OCI-LY7 (cell line): ENCODE measurements around the gene ANKRD11. TPM values are rescaled to one million over a fixed set of nuclear protein-coding genes. Genes with fewer than 3 reads are reported as not detected.

Experiments used
- BruUV-seq: library from RNA; stranded (reverse); fragments of 400-500 nt; replicated peaks from 2 replicates; lab custom pipeline; 2021; lab: Mats Ljungman, UMichigan
- CTCF ChIA-PET: fragments of 300-600 bp; sonication (Branson Sonifier 250); formaldehyde crosslinking; loops from one replicate; lab custom pipeline; 2022; ENCODE audit warnings: antibody characterized with exemption; ENCODE audit not compliant: unreplicated experiment; lab: Charles Lee
- POLR2A ChIA-PET: fragments of 300-600 bp; sonication (Branson Sonifier 250); formaldehyde crosslinking; loops from one replicate; lab custom pipeline; 2022; ENCODE audit warnings: antibody characterized with exemption; lab: Charles Lee
- DNase-seq: peaks from one replicate; pipeline ENCODE4 v3.0.0-alpha.2; 2015; ENCODE audit warnings: low spot score
- H2AFZ ChIP-seq: fragments of 200-600 bp; sonication (generic), shearing (Covaris generic); 2 replicates; pipeline ENCODE4 v1.6.1; 2014; ENCODE audit warnings: mild to moderate bottlenecking, antibody characterized with exemption, low read length, moderate library complexity
- H3K27ac ChIP-seq: fragments of 200-600 bp; sonication (generic); 2 replicates; pipeline ENCODE4 v1.5.1; 2014; ENCODE audit warnings: mixed run types, low read depth, mild to moderate bottlenecking, moderate library complexity, low read length, inconsistent platforms; ENCODE audit not compliant: poor library complexity, severe bottlenecking
- H3K36me3 ChIP-seq: fragments of 200-600 bp; sonication (generic); 2 replicates; pipeline ENCODE4 v1.6.1; 2014; ENCODE audit warnings: mild to moderate bottlenecking, antibody characterized with exemption, low read length, moderate library complexity, mixed read lengths; ENCODE audit not compliant: insufficient read depth
- H3K4me1 ChIP-seq: fragments of 200-600 bp; sonication (generic); 2 replicates; pipeline ENCODE4 v1.5.1; 2014; ENCODE audit warnings: mild to moderate bottlenecking, low read length; ENCODE audit not compliant: insufficient read depth, poor library complexity, severe bottlenecking
- H3K4me2 ChIP-seq: fragments of 200-600 bp; sonication (generic); 2 replicates; pipeline ENCODE4 v1.6.1; 2014; ENCODE audit warnings: mild to moderate bottlenecking, low read length
- H3K4me3 ChIP-seq: fragments of 200-600 bp; sonication (generic); 2 replicates; pipeline ENCODE4 v1.5.1; 2014; ENCODE audit warnings: mild to moderate bottlenecking, low read depth, low read length; ENCODE audit not compliant: poor library complexity, severe bottlenecking
- H3K79me2 ChIP-seq: fragments of 200-600 bp; sonication (generic); 2 replicates; pipeline ENCODE4 v1.6.1; 2016; ENCODE audit warnings: low read depth, mild to moderate bottlenecking, low read length, moderate library complexity, mixed read lengths; ENCODE audit not compliant: insufficient read depth
- H3K9me2 ChIP-seq: fragments of 200-600 bp; sonication (generic); 2 replicates; pipeline ENCODE4 v1.6.1; 2016; ENCODE audit warnings: mild to moderate bottlenecking, low read length, mixed read lengths; ENCODE audit not compliant: insufficient read depth
- H3K9me3 ChIP-seq: fragments of 200-600 bp; sonication (generic); 2 replicates; pipeline ENCODE4 v1.6.1; 2014; ENCODE audit warnings: mild to moderate bottlenecking, mixed run types, low read length, mixed read lengths
- H4K20me1 ChIP-seq: fragments of 200-600 bp; sonication (generic); 2 replicates; pipeline ENCODE4 v1.6.1; 2014; ENCODE audit warnings: mild to moderate bottlenecking, antibody characterized with exemption, low read length, moderate library complexity, mixed read lengths; ENCODE audit not compliant: insufficient read depth
- CTCF ChIP-seq: fragments of 200-600 bp; sonication (generic); conservative IDR thresholded peaks from 2 replicates; pipeline ENCODE4 v1.5.1; 2014; ENCODE audit warnings: mild to moderate bottlenecking, antibody characterized with exemption, low read length, moderate library complexity, mixed read lengths
- EZH2phosphoT487 ChIP-seq: fragments of 200-600 bp; sonication (generic); IDR thresholded peaks from 2 replicates; pipeline ENCODE4 v1.6.1; 2018; ENCODE audit warnings: low read depth, borderline replicate concordance, mild to moderate bottlenecking, mixed run types, antibody characterized with exemption, low read length, moderate library complexity, mixed read lengths
- intact Hi-C: fragments of 100-400 bp; cut with micrococcal nuclease; formaldehyde crosslinking; loops from one replicate; pipeline ENCODE4 v1.10.0; 2022; ENCODE audit not compliant: unreplicated experiment
- total RNA-seq, 2 experiments: library from RNA; depleted of rRNA in 1 of 2; stranded (reverse); fragments of >200 nt in 1 of 2; shearing (Covaris generic) in 1 of 2; gene quantifications; 2 replicates each; pipeline ENCODE4 v1.2.3, GENCODE V29; 2014 to 2022

Gene ANKRD11
- total RNA-seq, 2 experiments from 2014 or later = 89.1 to 251 TPM

DNA sequence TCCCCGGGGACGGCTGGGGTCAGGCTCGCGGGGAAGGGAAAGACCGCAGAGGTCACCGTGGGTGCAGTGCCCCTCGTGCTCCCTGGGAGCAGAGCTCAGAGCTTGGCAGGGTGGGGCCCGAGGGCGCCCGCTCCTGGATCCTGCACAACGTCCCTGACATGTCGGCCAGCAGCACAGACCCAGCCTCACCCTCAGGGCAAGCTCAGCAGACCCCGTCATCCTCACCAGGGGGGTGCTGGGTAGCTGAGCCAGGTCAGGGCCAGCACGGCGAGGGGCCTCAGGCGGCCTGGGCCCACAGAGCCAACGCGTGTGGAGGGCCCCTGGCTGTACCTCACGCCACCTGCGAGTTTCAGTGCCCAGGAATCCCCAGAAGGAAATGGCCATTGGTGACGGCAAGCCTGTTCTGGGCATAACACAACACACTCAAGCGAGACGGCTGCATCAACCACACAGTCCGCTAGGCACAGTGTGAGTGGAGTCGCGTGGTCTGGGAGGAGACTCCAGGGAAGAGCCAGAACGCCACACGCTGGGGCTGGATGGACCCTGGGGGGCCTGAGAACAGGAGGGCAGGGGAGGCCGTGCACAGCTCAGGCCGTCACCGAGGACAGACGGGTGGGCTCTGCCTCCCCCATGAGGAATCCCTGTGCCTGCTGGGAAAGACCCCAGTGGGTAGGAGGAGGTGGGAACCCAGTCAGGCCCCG lies 212.6 kb downstream of the ANKRD11 start:
- H3K36me3 ChIP-seq = peaks cover 85% of the 10 kb centered on the region
- no peak overlapping the region for H3K4me2 ChIP-seq
- H3K4me1 ChIP-seq = no peaks in the 10 kb centered on the region
- H4K20me1 ChIP-seq = no peaks in the 10 kb centered on the region
- CTCF ChIA-PET = no interaction called here
- H3K27ac ChIP-seq = no peak overlapping the region
- BruUV-seq = no TSS peak
- POLR2A ChIA-PET = no interaction called here
- no peaks in the 10 kb centered on the region for H3K9me3 ChIP-seq
- H3K9me2 ChIP-seq = no peaks in the 10 kb centered on the region
- DNase-seq = no peak
- TF ChIP-seq CTCF = no peak
- TF ChIP-seq EZH2phosphoT487 = no peak
- no peak overlapping the region for H2AFZ ChIP-seq
- H3K79me2 ChIP-seq = no peaks in the 10 kb centered on the region
- H3K4me3 ChIP-seq = no peak overlapping the region
- intact Hi-C loops = no loop called here

DNA sequence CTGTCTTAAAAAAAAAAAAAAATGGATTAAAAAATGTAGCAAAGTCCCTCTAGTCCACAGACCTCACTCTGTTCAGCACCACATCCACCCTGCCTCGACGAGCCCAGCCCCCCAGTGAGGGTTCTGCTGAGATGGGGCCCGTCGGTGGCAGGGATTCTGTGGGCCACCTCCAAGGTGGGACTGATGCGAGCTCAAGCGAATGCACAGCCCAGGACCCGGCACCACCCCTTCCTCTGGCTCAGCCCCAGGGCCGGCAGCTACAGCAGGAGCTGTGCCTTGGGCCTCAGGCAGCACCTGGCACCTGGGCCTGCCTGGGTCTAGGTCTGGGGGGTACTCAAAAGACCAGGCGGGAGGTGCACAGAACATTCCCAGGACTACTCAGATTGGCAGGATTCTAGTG lies 213.3 kb downstream of the ANKRD11 start:
- H3K9me3 ChIP-seq = no peaks in the 10 kb centered on the region
- H3K36me3 ChIP-seq = peaks cover 84% of the 10 kb centered on the region
- DNase-seq = no peak
- no TSS peak for BruUV-seq
- H2AFZ ChIP-seq = no peak overlapping the region
- H3K79me2 ChIP-seq = no peaks in the 10 kb centered on the region
- H3K4me2 ChIP-seq = no peak overlapping the region
- TF ChIP-seq EZH2phosphoT487 (no peak), CTCF (no peak)
- intact Hi-C loops = no loop called here
- CTCF ChIA-PET = no interaction called here
- no peak overlapping the region for H3K4me3 ChIP-seq
- H4K20me1 ChIP-seq = no peaks in the 10 kb centered on the region
- no peaks in the 10 kb centered on the region for H3K9me2 ChIP-seq
- no peaks in the 10 kb centered on the region for H3K4me1 ChIP-seq
- POLR2A ChIA-PET = no interaction called here
- no peak overlapping the region for H3K27ac ChIP-seq
